ENCODE measurements around the gene NT5C1A. TPM values are rescaled to one million over a fixed set of nuclear protein-coding genes. Genes with fewer than 3 reads are reported as not detected.

NT5C1A gene
- total RNA-seq, 1 experiment from 2014 or later: not detected

GRCh38 chr1:39635871-39636210 is 36.1 kb downstream of the NT5C1A start:
- POLR2A ChIA-PET: no interaction called here
- Mint-ChIP-seq H3K27ac (ENCODE audit: low read depth, unreplicated experiment) (no peak overlapping the region), H3K4me1 (ENCODE audit: insufficient read depth, unreplicated experiment) (no peaks in the 10 kb centered on the region), H3K9me3 (ENCODE audit: unreplicated experiment) (no peaks in the 10 kb centered on the region), H3K27me3 (ENCODE audit: insufficient read depth, unreplicated experiment) (peaks cover 36% of the 10 kb centered on the region), H3K4me3 (ENCODE audit: unreplicated experiment) (no peak overlapping the region), H3K36me3 (ENCODE audit: insufficient read depth, unreplicated experiment) (no peaks in the 10 kb centered on the region)
- CTCF ChIA-PET: interaction anchor here (1.3 to 1.9 kb wide), 2 partner anchors 24 to 30 kb away, joined by 4 to 5 read pairs; no protein-coding TSS in a partner anchor
- no peak for DNase-seq (ENCODE audit: unreplicated experiment)
- intact Hi-C loops (cut with micrococcal nuclease): no loop called here
- BruUV-seq (replicated peaks): no TSS peak
- no peak for TF ChIP-seq CTCF (IDR thresholded peaks at IDR 0.05; ENCODE audit: unreplicated experiment)

- Mint-ChIP-seq H3K4me3 (ENCODE audit: unreplicated experiment) (no peak overlapping the region), H3K4me1 (ENCODE audit: insufficient read depth, unreplicated experiment) (no peaks in the 10 kb centered on the region), H3K27ac (ENCODE audit: low read depth, unreplicated experiment) (no peak overlapping the region), H3K9me3 (ENCODE audit: unreplicated experiment) (no peaks in the 10 kb centered on the region), H3K27me3 (ENCODE audit: insufficient read depth, unreplicated experiment) (peaks cover 41% of the 10 kb centered on the region), H3K36me3 (ENCODE audit: insufficient read depth, unreplicated experiment) (no peaks in the 10 kb centered on the region)
- CTCF ChIA-PET: interaction anchor here (0.7 to 1.9 kb wide), 3 partner anchors 24 to 29 kb away, joined by 3 to 5 read pairs (median 4); no protein-coding TSS in a partner anchor
- intact Hi-C loops (cut with micrococcal nuclease): no loop called here
- POLR2A ChIA-PET: interaction anchor here (0.5 to 0.6 kb wide), 2 partner anchors 17 to 60 kb away, joined by 3 to 4 read pairs; no protein-coding TSS in a partner anchor
- no TSS peak for BruUV-seq (replicated peaks)
- DNase-seq (ENCODE audit: unreplicated experiment): no peak
- TF ChIP-seq CTCF (IDR thresholded peaks at IDR 0.05; ENCODE audit: unreplicated experiment): no peak
Measured at GRCh38 chr1:39635205-39635870, 36.6 kb downstream of the NT5C1A start.

GRCh38 chr1:39633422-39633821 is 38.5 kb downstream of the NT5C1A start:
- Mint-ChIP-seq H3K4me1 (ENCODE audit: insufficient read depth, unreplicated experiment) (no peaks in the 10 kb centered on the region), H3K9me3 (ENCODE audit: unreplicated experiment) (no peaks in the 10 kb centered on the region), H3K4me3 (ENCODE audit: unreplicated experiment) (no peak overlapping the region), H3K27ac (ENCODE audit: low read depth, unreplicated experiment) (no peak overlapping the region), H3K27me3 (ENCODE audit: insufficient read depth, unreplicated experiment) (peaks cover 48% of the 10 kb centered on the region), H3K36me3 (ENCODE audit: insufficient read depth, unreplicated experiment) (no peaks in the 10 kb centered on the region)
- DNase-seq (ENCODE audit: unreplicated experiment): no peak
- intact Hi-C loops (cut with micrococcal nuclease): no loop called here
- TF ChIP-seq CTCF (IDR thresholded peaks at IDR 0.05; ENCODE audit: unreplicated experiment): no peak
- ChIA-PET CTCF (interaction anchor here (0.9 kb wide), 1 partner anchor 27 kb away, joined by 3 read pairs; no protein-coding TSS in a partner anchor), POLR2A (no interaction called here)
- BruUV-seq (replicated peaks): no TSS peak

GRCh38 chr1:39632682-39633417 is 39.1 kb downstream of the NT5C1A start:
- BruUV-seq (replicated peaks): no TSS peak
- intact Hi-C loops (cut with micrococcal nuclease): no loop called here
- Mint-ChIP-seq H3K4me1 (ENCODE audit: insufficient read depth, unreplicated experiment) (no peaks in the 10 kb centered on the region), H3K36me3 (ENCODE audit: insufficient read depth, unreplicated experiment) (no peaks in the 10 kb centered on the region), H3K27me3 (ENCODE audit: insufficient read depth, unreplicated experiment) (peaks cover 48% of the 10 kb centered on the region), H3K9me3 (ENCODE audit: unreplicated experiment) (no peaks in the 10 kb centered on the region), H3K27ac (ENCODE audit: low read depth, unreplicated experiment) (no peak overlapping the region), H3K4me3 (ENCODE audit: unreplicated experiment) (no peak overlapping the region)
- ChIA-PET POLR2A (no interaction called here), CTCF (interaction anchor here (0.7 to 0.9 kb wide), 2 partner anchors 16 to 288 kb away, joined by 3 read pairs; no protein-coding TSS in a partner anchor)
- TF ChIP-seq CTCF (IDR thresholded peaks at IDR 0.05; ENCODE audit: unreplicated experiment): no peak
- no peak for DNase-seq (ENCODE audit: unreplicated experiment)
